Measurements from ENCODE around the gene CLEC2B.

Gene CLEC2B

DNA sequence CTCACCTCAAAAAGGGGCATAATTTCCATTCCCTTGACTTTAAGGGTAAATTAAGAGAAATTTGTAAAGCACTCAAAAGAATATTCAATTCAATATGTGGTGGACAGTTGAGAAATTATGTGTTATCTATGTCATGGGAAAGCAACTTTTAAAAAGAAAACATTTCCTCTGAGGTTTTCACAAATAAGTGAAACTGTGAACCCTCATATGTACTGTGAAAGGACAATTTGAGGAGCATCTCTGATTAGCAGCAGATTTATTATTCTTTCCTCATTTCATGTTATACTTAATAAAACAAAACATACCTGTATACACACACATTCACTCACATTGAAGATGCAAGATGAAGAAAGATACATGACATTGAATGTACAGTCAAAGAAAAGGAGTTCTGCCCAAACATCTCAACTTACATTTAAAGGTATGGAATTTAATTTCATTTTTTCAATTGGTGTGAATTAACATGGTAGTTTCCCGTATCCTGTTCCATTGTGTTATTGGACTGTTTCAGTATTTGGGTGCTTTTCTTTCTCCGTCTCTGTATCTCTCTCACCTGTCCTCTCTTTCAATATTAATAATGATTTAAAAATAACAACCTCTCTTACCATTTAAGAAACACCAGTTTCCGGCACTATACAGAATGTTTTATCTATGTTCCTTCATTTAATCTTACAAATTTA is 41.8 kb downstream of the CLEC2B start, which contains the start of gene KLRF1:
TSS of gene KLRF1 (plus strand) at position 273 of the 680 bp plus-strand sequence. CDS start at position 337, 64 bp downstream.
- WGBS = 81% methylated on average over 2 of the region's 3 CpGs

DNA sequence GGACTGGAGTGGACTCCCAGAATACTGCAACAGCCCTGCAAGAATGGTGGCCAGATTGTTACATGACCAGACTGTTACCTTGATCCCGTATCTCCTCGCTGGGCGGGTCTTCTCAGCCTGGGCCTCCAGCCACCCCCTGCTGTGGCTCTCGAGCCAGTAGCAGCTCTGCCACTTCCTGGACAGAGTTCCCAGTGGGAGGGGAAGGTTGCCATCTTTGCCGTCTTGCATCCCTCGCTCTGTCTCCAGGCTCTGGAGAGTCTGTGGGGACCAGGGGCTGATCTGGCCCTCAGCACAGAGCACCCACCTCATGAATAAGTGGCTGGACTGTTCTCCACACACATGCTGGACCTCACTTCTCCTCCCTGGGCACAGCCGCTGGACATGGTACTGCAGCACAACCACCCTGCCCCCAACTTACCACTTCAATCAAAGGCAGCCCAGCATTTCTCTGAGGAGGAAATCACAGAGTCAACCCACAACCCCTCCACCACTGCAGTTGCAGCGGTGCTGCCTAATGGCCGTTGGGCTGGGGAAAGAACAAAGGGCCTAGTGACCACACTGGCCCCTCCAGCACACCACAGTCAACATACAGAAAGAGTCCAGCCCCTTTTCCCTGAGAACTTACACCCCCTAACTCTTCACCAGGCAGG is 48.7 kb downstream of the CLEC2B start:
- Histone ChIP-seq H3K9ac (ENCODE audit: low read length) (no peak overlapping the region), H3K27ac (ENCODE audit: low read length, poor library complexity, severe bottlenecking) (no peak overlapping the region), H3K9me3 (ENCODE audit: control insufficient read depth, low read length) (no peaks in the 10 kb centered on the region), H2AK5ac (ENCODE audit: low read length, severe bottlenecking) (no peak overlapping the region), H3K4me2 (ENCODE audit: low read length, poor library complexity, severe bottlenecking) (no peak overlapping the region), H3K4ac (ENCODE audit: low read depth in 1 of 2, low read length in 2 of 2) (no peak overlapping the region), H3K27me3 (ENCODE audit: control insufficient read depth in 1 of 2, insufficient read depth in 1 of 2, low read length in 2 of 2) (peaks cover 12 to 15% of the 10 kb centered on the region in 2 experiments), H2BK5ac (ENCODE audit: low read depth, low read length, poor library complexity, severe bottlenecking) (no peak overlapping the region), H4K8ac (ENCODE audit: low read length) (no peak overlapping the region), H3K4me1 (ENCODE audit: control insufficient read depth, insufficient read depth, low read depth, low read length) (no peaks in the 10 kb centered on the region), H3K36me3 (ENCODE audit: control insufficient read depth in 1 of 2, insufficient read depth in 2 of 2, low read depth in 1 of 2, low read length in 2 of 2) (no peaks in the 10 kb centered on the region), H3K4me3 (ENCODE audit: insufficient read depth in 1 of 2, low read depth in 1 of 2, low read length in 2 of 2) (no peak overlapping the region), H3K18ac (ENCODE audit: low read depth in 1 of 2, low read length in 2 of 2) (no peak overlapping the region), H4K91ac (ENCODE audit: low read length) (no peak overlapping the region), H2AFZ (ENCODE audit: low read depth, low read length) (no peak overlapping the region), H2BK120ac (ENCODE audit: low read depth, low read length) (no peak overlapping the region), H3K23ac (ENCODE audit: low read length in 2 of 2) (no peak overlapping the region), H3K14ac (ENCODE audit: low read length in 2 of 2) (peak overlapping the region in 1 of 2 experiments; percentile 41), H2BK12ac (ENCODE audit: low read length in 2 of 2) (no peak overlapping the region), H3K79me1 (replicated peaks; ENCODE audit: low read length, poor library complexity, severe bottlenecking) (no peaks in the 10 kb centered on the region), H2BK15ac (ENCODE audit: low read depth, poor library complexity, severe bottlenecking) (no peak overlapping the region)
- 89% methylated on average over 9 of the region's 9 CpGs for WGBS
- DNase-seq = no peak

More for the DNA sequence above, 41.8 kb downstream of the CLEC2B start, which contains the start of gene KLRF1:
- H2BK15ac ChIP-seq (ENCODE audit: low read depth, poor library complexity, severe bottlenecking) = no peak within 1 kb of the TSS
- H3K23ac ChIP-seq (ENCODE audit: low read length in 2 of 2) = no peak within 1 kb of the TSS
- H3K9me3 ChIP-seq (ENCODE audit: control insufficient read depth, low read length) = no peaks in the 10 kb centered on the region
- no peak within 1 kb of the TSS for H2BK12ac ChIP-seq (ENCODE audit: low read length in 2 of 2)
- no peak within 1 kb of the TSS for H3K14ac ChIP-seq (ENCODE audit: low read length in 2 of 2)
- DNase-seq = no peak
- H3K4ac ChIP-seq (ENCODE audit: low read depth in 1 of 2, low read length in 2 of 2) = no peak within 1 kb of the TSS
- H4K8ac ChIP-seq (ENCODE audit: low read length) = no peak within 1 kb of the TSS
- H3K4me3 ChIP-seq (ENCODE audit: insufficient read depth in 1 of 2, low read depth in 1 of 2, low read length in 2 of 2) = no peak within 1 kb of the TSS
- H4K91ac ChIP-seq (ENCODE audit: low read length) = no peak within 1 kb of the TSS
- no peaks in the 10 kb centered on the region for H3K4me1 ChIP-seq (ENCODE audit: control insufficient read depth, insufficient read depth, low read depth, low read length)
- H2AK5ac ChIP-seq (ENCODE audit: low read length, severe bottlenecking) = no peak within 1 kb of the TSS
- no peak within 1 kb of the TSS for H2AFZ ChIP-seq (ENCODE audit: low read depth, low read length)
- no peak within 1 kb of the TSS for H3K18ac ChIP-seq (ENCODE audit: low read depth in 1 of 2, low read length in 2 of 2)
- H3K9ac ChIP-seq (ENCODE audit: low read length) = no peak within 1 kb of the TSS
- H2BK5ac ChIP-seq (ENCODE audit: low read depth, low read length, poor library complexity, severe bottlenecking) = no peak within 1 kb of the TSS
- no peak within 1 kb of the TSS for H2BK120ac ChIP-seq (ENCODE audit: low read depth, low read length)
- no peaks in the 10 kb centered on the region for H3K79me1 ChIP-seq (replicated peaks; ENCODE audit: low read length, poor library complexity, severe bottlenecking)
- H3K36me3 ChIP-seq (ENCODE audit: control insufficient read depth in 1 of 2, insufficient read depth in 2 of 2, low read depth in 1 of 2, low read length in 2 of 2) = no peaks in the 10 kb centered on the region
- no peak within 1 kb of the TSS for H3K27ac ChIP-seq (ENCODE audit: low read length, poor library complexity, severe bottlenecking)
- H3K27me3 ChIP-seq (ENCODE audit: control insufficient read depth in 1 of 2, insufficient read depth in 1 of 2, low read length in 2 of 2) = no peaks in the 10 kb centered on the region
- H3K4me2 ChIP-seq (ENCODE audit: low read length, poor library complexity, severe bottlenecking) = no peak within 1 kb of the TSS

DNA sequence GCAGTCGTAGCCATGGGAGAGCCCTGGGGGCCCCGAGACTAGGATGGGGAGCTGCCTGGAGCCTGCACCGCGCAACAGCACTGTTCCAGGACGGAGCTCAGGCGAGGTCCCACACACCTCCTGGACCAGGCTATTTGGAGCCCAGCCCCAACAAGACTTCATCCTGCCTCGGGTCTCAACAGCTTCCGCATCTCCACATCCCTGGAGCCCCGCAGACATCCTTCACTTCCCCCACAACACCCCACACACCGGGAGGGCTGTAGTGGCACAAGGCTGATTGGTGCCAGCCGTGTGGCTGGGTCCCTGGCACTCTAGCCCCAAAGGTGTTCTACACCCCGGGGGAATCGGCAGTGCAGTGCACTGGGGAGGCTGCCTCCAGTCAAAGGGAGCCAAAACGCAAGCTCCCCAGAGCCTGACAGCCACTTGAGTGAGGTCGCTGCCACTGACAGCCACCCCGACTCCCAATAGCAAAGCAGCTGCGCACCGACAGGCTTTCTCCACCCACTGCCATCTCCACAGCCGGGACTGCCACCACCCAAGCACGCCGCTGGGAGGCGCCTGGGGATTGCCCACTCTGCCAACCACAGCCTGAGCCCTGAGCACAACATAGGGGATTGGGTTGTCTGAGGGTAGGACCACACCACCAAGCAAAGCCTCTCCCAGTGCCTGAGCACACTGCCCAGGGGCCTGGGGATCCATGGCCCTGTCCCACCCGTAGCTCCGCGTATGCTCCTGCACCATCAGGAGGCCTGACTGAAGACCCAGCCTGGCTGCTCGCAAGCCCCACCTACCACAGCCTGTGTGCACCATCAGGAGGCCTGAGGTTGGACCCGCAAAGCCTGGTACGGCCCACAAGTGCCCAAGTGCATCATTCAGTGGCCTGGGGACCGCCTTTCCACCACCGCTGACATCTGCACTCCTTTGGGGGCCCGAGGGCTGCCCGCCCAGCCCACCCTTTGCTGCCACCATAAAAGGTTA is 55.0 kb downstream of the CLEC2B start:
- Histone ChIP-seq H3K14ac (ENCODE audit: low read length in 2 of 2) (peak overlapping the region in 1 of 2 experiments; percentile 9), H2AK5ac (ENCODE audit: low read length, severe bottlenecking) (no peak overlapping the region), H3K27ac (ENCODE audit: low read length, poor library complexity, severe bottlenecking) (no peak overlapping the region), H3K23ac (ENCODE audit: low read length in 2 of 2) (no peak overlapping the region), H2AFZ (ENCODE audit: low read depth, low read length) (peak overlapping the region; percentile 48), H3K36me3 (ENCODE audit: control insufficient read depth in 1 of 2, insufficient read depth in 2 of 2, low read depth in 1 of 2, low read length in 2 of 2) (peaks cover 0 to 3% of the 10 kb centered on the region in 2 experiments), H3K18ac (ENCODE audit: low read depth in 1 of 2, low read length in 2 of 2) (peak overlapping the region; percentile 5 to 48), H2BK120ac (ENCODE audit: low read depth, low read length) (no peak overlapping the region), H3K9me3 (ENCODE audit: control insufficient read depth, low read length) (no peaks in the 10 kb centered on the region), H4K91ac (ENCODE audit: low read length) (peak overlapping the region; percentile 85), H3K4me1 (ENCODE audit: control insufficient read depth, insufficient read depth, low read depth, low read length) (no peaks in the 10 kb centered on the region), H3K27me3 (ENCODE audit: control insufficient read depth in 1 of 2, insufficient read depth in 1 of 2, low read length in 2 of 2) (peaks cover 6 to 17% of the 10 kb centered on the region in 2 experiments), H3K9ac (ENCODE audit: low read length) (peak overlapping the region; percentile 53), H2BK15ac (ENCODE audit: low read depth, poor library complexity, severe bottlenecking) (no peak overlapping the region), H3K79me1 (replicated peaks; ENCODE audit: low read length, poor library complexity, severe bottlenecking) (no peaks in the 10 kb centered on the region), H3K4ac (ENCODE audit: low read depth in 1 of 2, low read length in 2 of 2) (no peak overlapping the region), H2BK5ac (ENCODE audit: low read depth, low read length, poor library complexity, severe bottlenecking) (no peak overlapping the region), H3K4me3 (ENCODE audit: insufficient read depth in 1 of 2, low read depth in 1 of 2, low read length in 2 of 2) (peak overlapping the region in 1 of 2 experiments; percentile 67), H2BK12ac (ENCODE audit: low read length in 2 of 2) (peak overlapping the region in 1 of 2 experiments; percentile 51), H4K8ac (ENCODE audit: low read length) (peak overlapping the region; percentile 76), H3K4me2 (ENCODE audit: low read length, poor library complexity, severe bottlenecking) (no peak overlapping the region)
- 75% methylated on average over 26 of the region's 32 CpGs for WGBS
- peak; percentile 53 for DNase-seq
